Thyroid gland (tissue), 4 donors: ENCODE results near the gene BHLHA15. TPM values are rescaled to one million over a fixed set of nuclear protein-coding genes. Genes with fewer than 3 reads are reported as not detected.

Source experiments
- DNase-seq, 2 donors: peaks; one replicate each; pipeline ENCODE4 v3.0.0-alpha.2; 2019
- H3K27ac ChIP-seq, 3 donors: fragments of 200-600 bp; sonication (generic); 1 replicate in 2 of 3; 2 replicates in 1 of 3; pipeline ENCODE4 v1.5.1; 2016 to 2019; ENCODE audit warnings: mild to moderate bottlenecking in 1 of 3, moderate library complexity in 1 of 3
- H3K27me3 ChIP-seq: fragments of 200-600 bp; sonication (generic); one replicate; pipeline ENCODE4 v1.5.1; 2019
- H3K36me3 ChIP-seq, 2 donors: fragments of 200-600 bp; sonication (generic); one replicate each; pipeline ENCODE4 v1.5.1; 2016 to 2019
- H3K4me1 ChIP-seq, 2 donors: fragments of 200-600 bp; sonication (generic); one replicate each; pipeline ENCODE4 v1.5.1; 2017 to 2019
- H3K4me3 ChIP-seq, 3 donors: fragments of 200-600 bp; sonication (generic); replicated peaks in 1 of 3; 1 replicate in 2 of 3; 2 replicates in 1 of 3; pipeline ENCODE4 v1.5.1; 2016; ENCODE audit warnings: mild to moderate bottlenecking in 1 of 3
- H3K9me3 ChIP-seq: fragments of 200-600 bp; sonication (generic); one replicate; pipeline ENCODE4 v1.5.1; 2017
- POLR2A ChIP-seq, 2 donors: fragments of 450-650 bp; IDR thresholded peaks; one replicate each; pipeline ENCODE4 v1.6.1; 2017; ENCODE audit warnings: antibody characterized with exemption in 2 of 2, mild to moderate bottlenecking in 2 of 2, moderate library complexity in 1 of 2
- WGBS, 2 donors: methylation state at CpG; one replicate each; pipeline ENCODE4 v1.1.5; 2017; 5-methylcytosine and 5-hydroxymethylcytosine counted together
- intact Hi-C: fragments of 100-400 bp; cut with DNase I; formaldehyde crosslinking; loops from one replicate; pipeline ENCODE4 v1.15.1; 2023
- total RNA-seq, 4 donors: library from RNA; depleted of rRNA; stranded (reverse); fragments of >200 nt; gene quantifications; one replicate each; pipeline ENCODE4 v1.2.3, GENCODE V29; 2016
- TF ChIP-seq, protein P1 (sequence below), 6 experiments: fragments of 200-600 bp in 3 of 6; fragments of 450-650 bp in 3 of 6; sonication (generic) in 3 of 6; IDR thresholded peaks; one replicate each; pipeline ENCODE4 v1.5.1; 2016 to 2019; ENCODE audit warnings: antibody characterized with exemption in 6 of 6, mild to moderate bottlenecking in 2 of 6, inconsistent platforms in 1 of 6, moderate library complexity in 1 of 6

BHLHA15 gene
- total RNA-seq, 4 donors from 2014 or later: 1.2 to 8.7 (median 1.9) TPM; not detected in 1

DNA sequence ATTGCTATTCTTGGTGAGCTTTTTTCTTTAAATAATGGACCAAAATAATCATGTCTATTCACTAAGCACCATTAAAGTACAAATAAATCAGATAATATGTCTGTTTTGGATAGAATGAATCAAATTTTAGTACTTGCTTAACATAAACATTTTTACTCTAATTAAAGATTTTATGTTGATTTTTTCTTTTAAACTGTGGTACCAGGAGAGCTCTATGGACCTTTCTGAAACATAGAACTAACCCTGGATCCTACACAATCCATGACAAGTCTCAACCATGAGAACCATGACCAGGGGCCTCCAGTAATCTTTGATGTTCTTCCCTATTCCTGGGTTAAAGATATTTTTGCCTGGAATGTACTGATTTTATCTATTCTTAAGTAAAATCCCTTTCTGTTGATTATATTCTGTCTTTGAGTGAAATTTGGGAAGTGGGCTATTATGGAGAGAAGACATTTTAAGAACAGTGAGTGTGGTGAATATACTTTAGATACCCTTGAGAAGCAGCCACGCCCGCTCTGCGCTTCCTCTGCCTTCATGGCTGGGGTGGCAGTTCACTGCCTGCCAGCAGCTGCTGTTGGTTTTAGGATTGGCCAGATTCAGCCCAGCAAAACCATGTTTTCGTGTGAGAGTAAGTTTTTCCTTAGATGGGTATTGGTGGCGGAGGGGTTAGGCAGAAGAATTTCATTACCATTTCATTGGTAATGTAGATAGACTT is 42.2 kb upstream of the BHLHA15 start:
- 91 to 95% methylated on average over 5 of the region's 5 CpGs for WGBS, 2 donors
- H3K27ac ChIP-seq: no peak overlapping the region
- H3K4me3 ChIP-seq: no peak overlapping the region
- no peaks in the 10 kb centered on the region for H3K27me3 ChIP-seq
- H3K9me3 ChIP-seq: no peaks in the 10 kb centered on the region
- TF ChIP-seq POLR2A (IDR thresholded peaks at IDR 0.05): no peak
- TF ChIP-seq, protein P1, sequence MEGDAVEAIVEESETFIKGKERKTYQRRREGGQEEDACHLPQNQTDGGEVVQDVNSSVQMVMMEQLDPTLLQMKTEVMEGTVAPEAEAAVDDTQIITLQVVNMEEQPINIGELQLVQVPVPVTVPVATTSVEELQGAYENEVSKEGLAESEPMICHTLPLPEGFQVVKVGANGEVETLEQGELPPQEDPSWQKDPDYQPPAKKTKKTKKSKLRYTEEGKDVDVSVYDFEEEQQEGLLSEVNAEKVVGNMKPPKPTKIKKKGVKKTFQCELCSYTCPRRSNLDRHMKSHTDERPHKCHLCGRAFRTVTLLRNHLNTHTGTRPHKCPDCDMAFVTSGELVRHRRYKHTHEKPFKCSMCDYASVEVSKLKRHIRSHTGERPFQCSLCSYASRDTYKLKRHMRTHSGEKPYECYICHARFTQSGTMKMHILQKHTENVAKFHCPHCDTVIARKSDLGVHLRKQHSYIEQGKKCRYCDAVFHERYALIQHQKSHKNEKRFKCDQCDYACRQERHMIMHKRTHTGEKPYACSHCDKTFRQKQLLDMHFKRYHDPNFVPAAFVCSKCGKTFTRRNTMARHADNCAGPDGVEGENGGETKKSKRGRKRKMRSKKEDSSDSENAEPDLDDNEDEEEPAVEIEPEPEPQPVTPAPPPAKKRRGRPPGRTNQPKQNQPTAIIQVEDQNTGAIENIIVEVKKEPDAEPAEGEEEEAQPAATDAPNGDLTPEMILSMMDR (IDR thresholded peaks at IDR 0.05): peak in 1 of 6 experiments; percentile 5
- DNase-seq: no peak
- no peaks in the 10 kb centered on the region for H3K4me1 ChIP-seq
- intact Hi-C loops: loop anchor here (2.0 kb wide), 1 partner anchor 146 kb away; no protein-coding TSS in a partner anchor
- peaks cover 0 to 5% of the 10 kb centered on the region in 2 donors for H3K36me3 ChIP-seq

DNA sequence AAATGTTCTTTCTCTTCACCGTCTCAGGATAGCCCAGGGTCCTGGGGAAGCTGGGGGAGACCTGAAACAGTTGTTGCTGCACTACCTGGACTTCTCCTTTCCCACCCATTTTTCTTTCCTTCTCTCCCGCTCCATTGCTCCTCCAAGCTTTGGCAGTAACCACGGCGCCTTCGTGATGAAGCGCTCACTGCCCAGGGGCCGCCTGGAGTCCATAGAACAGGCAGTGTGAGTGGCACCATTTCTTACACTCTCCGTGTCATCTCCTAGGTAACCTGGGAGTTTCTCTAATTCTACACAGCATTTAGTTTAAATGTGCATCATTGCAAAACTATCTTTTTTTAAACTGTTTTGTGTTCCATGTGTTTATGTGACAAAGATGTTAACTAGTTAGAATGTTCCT is 40.3 kb upstream of the BHLHA15 start:
- Histone ChIP-seq H3K27me3 (no peaks in the 10 kb centered on the region), H3K27ac (no peak overlapping the region), H3K9me3 (no peaks in the 10 kb centered on the region), H3K4me3 (no peak overlapping the region), H3K4me1 (no peaks in the 10 kb centered on the region), H3K36me3 (peaks cover 0 to 5% of the 10 kb centered on the region in 2 donors)
- DNase-seq: no peak
- intact Hi-C loops: no loop called here
- 91 to 95% methylated on average over 8 of the region's 8 CpGs for WGBS, 2 donors
- TF ChIP-seq POLR2A (IDR thresholded peaks at IDR 0.05): no peak
- TF ChIP-seq, protein P1 (IDR thresholded peaks at IDR 0.05): no peak

DNA sequence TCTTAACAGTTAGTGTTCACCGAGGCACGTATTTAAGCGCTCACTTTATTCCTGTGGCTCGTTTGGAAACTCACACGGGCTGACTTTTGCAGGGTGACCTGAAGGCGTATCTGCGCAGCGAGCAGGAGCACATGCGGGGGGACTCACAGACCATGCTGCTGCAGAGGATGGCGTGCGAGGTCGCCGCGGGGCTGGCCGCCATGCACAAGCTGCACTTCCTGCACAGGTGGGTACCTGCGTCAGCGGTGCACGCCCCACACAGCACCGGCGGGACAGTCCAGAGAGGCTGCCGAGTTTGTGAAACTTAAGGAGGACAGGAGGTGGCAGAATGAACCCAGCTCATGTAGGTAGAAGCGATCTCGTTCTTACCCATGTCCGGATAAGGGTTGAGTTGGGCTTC is 39.8 kb upstream of the BHLHA15 start:
- no peak for DNase-seq

DNA sequence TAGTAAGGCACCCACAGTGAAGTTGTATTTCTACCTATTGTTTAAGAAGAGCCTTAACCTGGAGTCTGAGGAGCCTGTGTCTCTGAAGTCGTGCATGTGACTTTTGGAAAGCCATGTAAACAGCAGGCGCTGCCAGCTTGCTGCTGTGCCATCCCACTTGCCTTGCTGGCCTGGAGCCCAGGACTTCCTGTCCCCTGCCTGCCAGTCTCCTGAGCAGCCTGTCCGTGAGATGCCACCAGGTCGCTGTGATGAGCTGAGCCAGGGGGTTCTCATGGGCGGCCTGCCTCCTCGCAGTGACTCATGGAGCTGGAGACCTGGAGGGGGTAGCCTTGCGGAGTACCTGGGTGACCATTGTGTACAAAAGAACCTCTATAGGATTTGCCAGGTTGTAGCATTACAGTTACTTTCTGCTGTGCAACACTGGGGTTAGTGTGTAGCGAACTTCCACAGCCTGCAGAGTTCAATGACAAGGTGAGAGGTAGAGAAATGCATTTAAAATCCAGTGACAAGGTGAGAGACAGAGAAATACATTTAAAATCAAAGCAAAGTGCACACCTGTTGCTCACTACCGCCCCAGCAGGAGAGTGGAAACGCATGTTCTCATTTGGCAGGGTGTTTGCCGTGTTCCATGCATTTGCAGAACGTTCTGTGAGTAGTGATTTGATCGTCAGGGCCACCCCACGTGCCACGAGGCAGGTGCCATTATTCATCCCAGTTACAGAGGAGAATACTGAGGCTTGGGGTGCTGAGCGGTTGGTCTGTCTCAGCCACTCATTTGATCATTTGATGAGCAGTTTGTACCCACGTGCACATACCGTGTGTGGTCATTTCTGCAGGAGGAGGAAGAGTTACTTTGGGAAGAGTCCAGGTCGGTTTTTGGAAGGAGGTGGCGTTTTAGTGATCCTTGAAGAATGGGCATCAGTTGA is 36.6 kb upstream of the BHLHA15 start:
- Histone ChIP-seq H3K36me3 (peaks cover 0 to 5% of the 10 kb centered on the region in 2 donors), H3K9me3 (no peaks in the 10 kb centered on the region), H3K27ac (peak overlapping the region in 1 of 3 donors; percentile 79), H3K4me3 (no peak overlapping the region), H3K27me3 (no peaks in the 10 kb centered on the region), H3K4me1 (peaks cover 16 to 19% of the 10 kb centered on the region in 2 donors)
- 90 to 95% methylated on average over 18 to 20 of the region's 20 CpGs for whole genome bisulfite sequencing, 2 donors
- DNase-seq: peak; percentile 62 to 63
- TF ChIP-seq POLR2A (IDR thresholded peaks at IDR 0.05): peak in 1 of 2 donors; percentile 25
- TF ChIP-seq, protein P1 (IDR thresholded peaks at IDR 0.05): no peak
- intact Hi-C loops: no loop called here

More for the DNA sequence above, 39.8 kb upstream of the BHLHA15 start:
- Histone ChIP-seq H3K4me3 (no peak overlapping the region), H3K27ac (no peak overlapping the region), H3K4me1 (no peaks in the 10 kb centered on the region), H3K36me3 (peaks cover 0 to 5% of the 10 kb centered on the region in 2 donors), H3K9me3 (no peaks in the 10 kb centered on the region), H3K27me3 (no peaks in the 10 kb centered on the region)
- intact Hi-C loops: no loop called here
- 95 to 96% methylated on average over 22 to 24 of the region's 24 CpGs for WGBS, 2 donors
- TF ChIP-seq, protein P1 (IDR thresholded peaks at IDR 0.05): no peak
- TF ChIP-seq POLR2A (IDR thresholded peaks at IDR 0.05): no peak
